SK-N-MC (cell line): ENCODE measurements around the gene SMAD3.

Experiments
- EZH2 ChIP-seq: fragments of 200-600 bp; sonication (generic); IDR thresholded peaks from one replicate; pipeline ENCODE4 v1.6.1; 2017; ENCODE audit warnings: antibody characterized with exemption
- POLR2AphosphoS5 ChIP-seq: IDR thresholded peaks from 2 replicates; pipeline ENCODE4 v1.6.1; 2012; ENCODE audit warnings: mild to moderate bottlenecking, low read depth, low read length, borderline replicate concordance

DNA sequence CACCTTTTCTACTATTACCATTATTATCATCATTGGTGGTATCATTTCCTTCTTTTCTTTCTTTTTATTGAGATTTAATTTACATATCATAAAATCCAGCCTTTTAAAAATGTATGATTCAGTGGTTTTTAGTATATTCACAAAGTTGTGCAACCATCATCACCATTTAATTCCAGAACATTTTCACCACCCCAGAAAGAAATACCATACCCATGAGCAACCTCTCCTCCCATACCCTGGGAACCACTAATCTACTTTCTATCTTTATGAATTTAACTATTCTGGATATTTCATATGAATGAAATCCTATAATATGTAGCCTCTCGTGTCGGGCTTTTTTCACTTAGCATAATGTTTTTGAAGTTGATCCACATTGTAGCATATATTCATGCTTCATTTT, 159.9 kb downstream of the SMAD3 start:
- TF ChIP-seq POLR2AphosphoS5 (no peak), EZH2 (no peak)
